CD4-positive, alpha-beta T cell treated with Interleukin-4 for 4 hours (primary cell): Measurements from ENCODE around the gene FRAS1.
"Not testable (repeated sequence)": the region's sequence is repeated elsewhere in the genome, so short reads cannot be mapped to it uniquely, and the experiment has no call there.

Source experiments
- DNase-seq: peaks from one replicate; pipeline ENCODE4 v3.0.0-alpha.2; 2020

The FRAS1 gene

DNA sequence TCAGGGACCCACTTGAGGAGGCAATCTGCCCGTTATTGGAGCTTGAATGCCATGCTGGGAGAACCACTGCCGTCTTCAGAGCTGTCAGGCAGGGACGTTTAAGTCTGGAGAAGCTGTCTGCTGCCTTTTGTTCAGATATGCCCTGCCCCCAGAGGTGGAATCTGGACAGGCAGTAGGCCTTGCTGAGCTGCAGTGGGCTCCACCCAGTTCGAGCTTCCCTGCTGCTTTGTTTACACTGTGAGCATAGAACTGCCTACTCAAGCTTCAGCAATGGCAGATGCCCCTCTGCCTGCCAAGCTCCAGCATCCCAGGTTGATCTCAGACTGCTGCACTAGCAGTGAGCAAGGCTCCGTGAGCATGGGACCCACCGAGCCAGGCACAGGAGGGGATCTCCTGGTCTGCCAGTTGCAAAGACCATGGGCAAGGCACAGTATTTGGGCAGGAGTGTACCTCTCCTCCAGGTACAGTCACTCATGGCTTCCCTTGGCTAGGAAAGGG lies 68.8 kb downstream of the FRAS1 start:
- not testable (repeated sequence) for DNase-seq

DNA sequence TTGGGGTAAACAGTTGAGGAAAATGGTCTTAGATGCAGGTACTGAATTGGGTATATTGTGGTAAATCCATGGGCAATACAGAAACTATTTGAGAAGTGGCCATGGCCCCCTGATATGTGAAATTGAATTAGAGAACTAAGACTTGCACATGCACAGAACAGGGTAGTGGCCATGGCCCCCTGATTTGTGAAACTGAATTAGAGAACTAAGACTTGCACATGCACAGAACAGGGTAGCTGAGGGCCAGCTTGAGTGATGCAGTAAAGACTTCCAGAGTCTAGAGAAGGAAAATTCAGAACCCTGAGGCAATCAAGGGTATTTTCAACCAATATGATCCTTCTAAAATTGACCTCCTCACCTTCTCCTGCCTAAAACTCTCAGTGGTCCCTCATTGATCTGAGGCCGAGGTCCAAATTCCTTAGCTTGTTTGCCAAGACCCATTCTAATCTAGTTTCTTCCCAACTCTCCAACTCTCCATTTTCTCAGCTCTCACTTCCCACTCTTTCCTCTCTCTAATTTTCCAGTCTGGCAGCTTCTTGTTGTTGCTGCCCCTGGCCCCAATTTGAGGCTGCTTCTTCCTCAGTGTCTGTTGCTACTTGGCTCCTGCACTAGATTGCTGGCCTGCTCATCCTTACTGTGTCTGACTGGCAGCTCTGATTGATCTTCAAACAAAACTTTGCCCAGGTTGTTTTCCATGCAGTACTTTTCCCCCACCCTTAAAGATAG lies 72.4 kb downstream of the FRAS1 start:
- no peak for DNase-seq

DNA sequence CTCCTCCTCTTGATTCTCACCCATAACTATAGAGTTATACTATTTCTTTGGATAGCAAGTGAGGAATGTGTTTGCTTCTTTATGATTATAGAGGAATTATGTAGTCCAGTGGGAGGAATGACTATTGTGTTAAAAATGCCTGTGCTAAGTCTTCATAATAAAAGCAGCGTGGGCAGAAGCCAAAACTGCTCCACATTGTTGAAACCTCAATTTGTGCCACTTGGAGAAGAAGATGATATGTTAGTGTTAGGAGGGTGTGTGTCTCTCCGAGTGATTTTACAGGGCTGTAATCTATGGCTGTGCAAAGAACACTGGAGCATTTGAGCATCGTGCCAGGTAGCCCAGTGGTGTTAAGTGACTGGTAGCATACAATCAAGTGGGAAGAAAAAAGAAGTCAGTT lies 74.3 kb downstream of the FRAS1 start:
- DNase-seq, result no peak

DNA sequence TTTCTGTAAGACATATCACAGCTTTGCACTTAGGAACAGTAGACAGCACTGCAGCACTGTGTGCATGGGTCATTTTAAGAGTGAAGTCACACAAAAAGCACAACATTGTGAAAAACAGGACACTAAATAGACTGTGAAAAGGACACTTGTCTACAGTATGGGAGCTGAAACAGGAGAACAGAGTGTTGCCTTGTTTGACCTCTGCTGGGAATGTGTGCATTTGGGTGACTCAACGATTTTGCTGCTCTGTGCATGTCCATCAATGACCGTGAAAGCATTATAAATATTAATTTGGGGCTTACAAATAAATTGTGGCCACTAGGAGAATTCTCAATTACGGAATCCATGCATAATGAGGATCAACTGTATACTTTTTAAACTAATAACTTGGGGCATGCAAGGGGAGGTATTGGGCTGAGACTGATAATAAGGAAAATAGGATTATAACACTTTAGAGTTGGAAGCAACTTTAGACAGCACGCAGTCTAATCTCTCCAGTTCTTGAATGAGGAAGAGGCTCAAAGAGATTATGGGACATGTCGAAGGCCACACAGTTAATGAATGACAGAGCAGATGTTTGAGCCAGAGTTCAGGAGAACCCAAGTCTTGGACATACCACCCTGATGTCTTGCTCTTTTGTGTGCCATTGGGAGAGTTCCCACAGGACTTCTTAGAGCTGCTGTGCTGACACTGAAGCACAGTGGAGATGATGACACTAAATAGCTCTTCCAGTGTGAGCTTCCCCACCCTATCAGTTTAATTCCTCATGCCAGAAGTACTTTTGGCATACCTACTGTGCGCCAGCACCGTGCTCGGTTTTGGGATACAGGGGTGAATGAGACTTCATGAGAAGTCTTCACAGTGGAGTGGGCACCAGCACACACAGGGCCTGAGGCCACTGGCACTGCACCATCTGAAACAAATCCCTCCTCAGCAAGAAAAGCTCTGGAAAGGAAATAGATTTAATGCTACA lies 79.3 kb downstream of the FRAS1 start:
- no peak for DNase-seq

DNA sequence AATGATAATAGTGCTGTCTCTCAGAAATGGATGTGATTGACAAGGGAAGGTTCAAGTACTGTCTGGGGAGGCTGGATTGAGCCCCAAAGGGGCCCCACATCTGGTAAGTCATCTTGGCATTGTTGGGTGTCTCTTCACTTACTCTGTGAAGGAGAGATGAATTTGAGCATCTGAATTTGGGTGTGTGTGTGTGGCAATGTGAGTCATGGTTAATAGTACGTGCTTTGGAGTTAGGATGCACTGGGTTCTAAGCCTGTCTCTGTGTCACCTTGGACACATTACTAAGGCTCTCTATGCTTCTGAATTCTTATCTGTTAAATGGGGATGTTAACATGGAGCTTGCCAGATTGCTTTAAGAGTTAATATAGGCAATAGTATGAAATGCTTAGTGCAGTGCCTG lies 80.4 kb downstream of the FRAS1 start:
- DNase-seq, result no peak

DNA sequence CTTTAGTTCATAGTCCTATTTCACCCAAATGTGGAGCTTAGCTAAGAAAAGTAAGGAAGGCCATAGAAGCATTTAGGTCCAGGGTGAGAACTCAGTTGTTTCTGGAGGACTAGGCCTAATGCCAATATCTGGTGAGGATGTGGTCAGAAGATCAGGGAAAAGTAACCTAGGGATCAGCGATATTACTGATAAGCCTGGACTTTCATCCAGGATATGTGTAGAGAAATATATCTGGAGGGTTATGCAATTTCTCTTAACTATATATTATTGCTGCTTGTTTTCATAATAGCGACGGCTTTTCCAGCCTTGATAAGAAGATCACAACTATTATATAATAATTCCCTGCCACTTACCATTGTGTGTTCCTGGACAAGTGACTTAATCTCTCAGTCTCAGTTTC lies 81.1 kb downstream of the FRAS1 start:
- no peak for DNase-seq

DNA sequence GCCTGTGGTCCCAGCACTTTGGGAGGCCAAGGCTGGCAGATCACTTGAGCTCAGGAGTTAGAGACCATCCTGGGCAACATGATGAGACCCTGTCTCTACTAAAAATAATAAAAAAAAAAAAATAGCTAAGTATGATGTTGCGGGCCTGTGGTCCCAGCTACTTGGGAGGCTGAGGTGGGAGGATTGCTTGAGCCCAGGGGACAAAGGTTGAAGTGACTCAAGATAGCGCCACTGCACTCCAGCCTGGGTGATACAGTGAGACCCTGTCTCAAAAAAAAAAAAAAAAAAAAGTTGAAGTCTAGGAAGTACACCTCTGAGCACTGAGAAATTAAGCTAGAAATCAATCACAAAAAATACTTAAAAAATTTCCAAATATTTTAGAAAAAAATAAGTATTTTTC lies 86.5 kb downstream of the FRAS1 start:
- DNase-seq, result no peak

DNA sequence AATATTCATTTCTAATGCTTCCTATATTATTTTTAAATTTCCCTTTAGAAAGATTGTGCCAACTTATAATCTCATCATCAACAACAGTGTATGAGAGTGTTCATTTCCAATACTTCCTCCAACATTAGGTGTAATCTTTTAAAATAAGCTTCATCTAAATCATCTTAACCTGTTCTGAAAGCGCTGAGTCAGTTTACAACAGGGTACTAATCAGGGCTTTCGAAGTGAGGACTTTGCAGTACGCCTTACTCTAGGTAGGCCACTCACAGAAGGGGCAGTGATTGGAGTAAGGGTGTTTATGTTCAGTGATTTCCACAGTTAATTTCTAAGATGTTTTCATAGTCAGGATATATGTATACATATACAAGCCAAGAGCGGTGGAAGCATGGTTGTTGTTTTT lies 87.9 kb downstream of the FRAS1 start:
- no peak for DNase-seq

DNA sequence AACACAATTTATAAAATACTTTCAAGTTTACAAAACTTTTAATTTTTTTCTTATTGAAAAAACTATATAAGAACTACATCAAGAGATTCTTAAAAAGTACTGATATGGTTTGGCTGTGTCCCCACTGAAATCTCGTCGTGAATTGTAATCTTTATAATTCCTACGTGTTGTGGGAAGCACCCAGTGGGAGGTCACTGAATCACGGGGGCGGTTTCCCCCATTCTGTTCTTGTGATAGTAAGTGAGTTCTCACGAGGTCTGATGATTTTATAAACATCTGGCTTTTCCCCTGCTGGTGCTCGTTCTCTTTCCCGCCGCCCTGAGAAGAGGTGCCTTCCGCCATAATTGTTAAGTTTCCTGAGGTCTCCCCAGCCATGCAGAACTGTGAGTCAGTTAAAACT lies 88.5 kb downstream of the FRAS1 start:
- no peak for DNase-seq

DNA sequence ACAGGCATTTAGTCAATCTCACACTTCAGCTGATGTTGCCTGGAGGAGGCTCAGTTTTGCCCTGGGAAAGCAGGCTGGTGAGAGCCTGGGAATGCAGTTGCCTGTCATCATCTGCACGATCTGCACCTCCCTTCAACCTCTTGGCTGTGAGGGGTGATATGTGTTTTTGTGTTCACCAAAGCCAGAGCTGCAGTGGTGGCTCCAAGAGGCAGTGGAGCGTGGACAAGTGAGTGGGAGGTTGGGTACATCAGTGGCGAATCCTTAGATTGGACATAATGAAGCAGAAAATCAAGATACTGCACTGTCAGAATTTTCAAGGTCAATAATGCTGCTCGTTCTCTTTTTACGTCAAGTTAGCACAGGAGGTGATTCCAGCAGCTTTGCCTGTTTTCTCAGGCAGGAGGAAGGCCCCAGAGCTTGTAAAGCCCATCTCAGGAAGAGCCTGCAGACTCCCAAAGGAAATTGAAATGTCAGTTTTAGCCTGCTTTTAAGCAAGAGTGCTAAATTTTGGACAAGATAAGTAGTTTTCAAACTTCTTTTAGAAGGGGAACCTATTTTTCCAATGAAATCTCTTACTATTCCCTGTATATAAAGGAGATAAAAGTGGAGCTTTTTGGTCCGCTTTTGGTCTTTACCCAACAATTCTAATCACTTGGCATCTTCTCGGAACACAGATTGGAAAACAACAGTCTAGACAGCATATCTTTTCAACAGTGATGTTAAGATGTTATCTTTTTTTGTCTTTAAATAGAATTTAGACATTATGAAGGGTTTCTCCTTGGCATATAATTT lies 92.8 kb downstream of the FRAS1 start:
- no peak for DNase-seq

DNA sequence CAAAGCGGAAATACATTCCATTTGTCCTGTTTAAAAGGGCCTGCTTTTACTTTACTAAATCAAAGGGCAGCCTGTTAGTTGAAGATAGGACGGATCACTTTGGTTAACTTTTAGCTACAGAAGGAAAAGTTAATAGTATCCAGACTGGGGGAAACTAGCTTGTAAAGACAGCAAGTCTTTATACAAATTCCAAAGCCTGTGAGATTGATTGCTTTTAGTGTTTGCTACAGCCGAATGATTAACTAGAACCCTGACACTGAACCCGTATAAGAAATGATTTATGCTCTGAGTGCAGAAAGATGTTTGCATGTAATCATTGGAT lies 93.4 kb downstream of the FRAS1 start:
- DNase-seq, result no peak

DNA sequence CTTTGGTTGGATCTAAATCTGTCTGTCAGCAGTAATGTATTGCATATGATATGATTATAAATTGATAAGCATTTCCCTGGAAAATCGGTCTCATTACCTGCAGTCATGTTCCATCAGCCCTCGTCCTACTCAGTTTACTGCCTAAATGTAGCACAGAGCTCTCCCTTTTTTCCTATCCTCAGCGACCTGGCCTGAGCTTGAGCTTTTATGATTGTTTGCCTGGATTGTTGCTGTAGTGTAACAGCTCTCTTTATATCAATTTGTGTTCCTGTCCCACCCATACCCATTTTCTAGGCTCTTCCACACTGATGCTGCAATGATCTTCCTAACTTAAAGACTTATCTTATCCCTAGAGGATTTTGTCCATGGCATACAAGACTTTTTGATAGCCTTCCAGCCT lies 95.7 kb downstream of the FRAS1 start:
- DNase-seq, result no peak

DNA sequence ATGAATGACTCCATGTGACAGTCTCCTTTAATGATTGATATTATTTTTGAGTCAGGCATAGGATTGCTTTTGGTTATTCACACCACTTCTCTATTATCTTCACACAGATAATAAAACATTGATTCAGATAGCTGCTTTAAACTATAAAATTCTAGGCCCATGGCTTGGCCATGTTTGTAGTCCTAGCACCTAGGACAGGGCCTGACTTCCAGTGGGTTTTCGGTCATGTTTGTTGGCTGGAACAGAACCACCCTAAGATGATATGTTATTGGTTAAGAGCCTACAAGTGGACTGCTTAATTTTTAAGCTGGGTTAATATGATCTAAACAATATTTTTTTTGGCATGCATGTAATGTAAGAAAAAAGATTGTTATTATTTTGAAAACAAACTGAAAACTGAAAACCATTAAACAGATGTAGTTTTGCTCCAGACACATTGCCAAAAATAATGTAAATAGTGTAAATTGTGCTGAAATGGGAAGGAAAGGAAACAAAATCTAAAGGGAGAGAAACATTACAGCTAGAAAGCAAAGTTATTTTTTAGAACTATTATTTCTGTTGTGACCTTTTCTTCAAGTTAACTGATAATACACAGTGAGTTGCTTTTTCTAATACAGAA lies 98.0 kb downstream of the FRAS1 start:
- no peak for DNase-seq

DNA sequence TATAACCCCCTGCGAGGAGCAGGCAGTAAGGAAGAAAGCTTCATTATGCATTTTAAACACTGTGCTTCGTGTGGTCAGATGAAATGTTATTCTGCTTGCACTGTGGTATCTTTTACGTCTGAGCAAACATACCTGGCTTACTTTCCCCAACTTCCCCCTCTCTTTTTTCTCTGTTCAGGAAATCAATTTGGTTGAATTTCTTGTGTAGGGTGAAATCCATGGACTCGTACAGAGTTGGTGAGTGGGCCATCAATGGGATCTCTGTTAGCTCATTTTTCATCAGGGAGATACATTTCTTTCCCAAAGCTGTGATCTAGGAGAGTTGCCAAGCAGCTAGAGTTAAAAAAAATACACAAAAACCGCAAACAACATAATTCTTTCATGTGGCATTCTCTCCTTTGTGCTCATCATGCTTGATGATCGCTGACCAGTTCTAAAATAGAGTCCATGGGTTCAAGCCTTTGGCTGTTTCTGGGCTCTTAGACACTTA lies 98.5 kb downstream of the FRAS1 start:
- no peak for DNase-seq

DNA sequence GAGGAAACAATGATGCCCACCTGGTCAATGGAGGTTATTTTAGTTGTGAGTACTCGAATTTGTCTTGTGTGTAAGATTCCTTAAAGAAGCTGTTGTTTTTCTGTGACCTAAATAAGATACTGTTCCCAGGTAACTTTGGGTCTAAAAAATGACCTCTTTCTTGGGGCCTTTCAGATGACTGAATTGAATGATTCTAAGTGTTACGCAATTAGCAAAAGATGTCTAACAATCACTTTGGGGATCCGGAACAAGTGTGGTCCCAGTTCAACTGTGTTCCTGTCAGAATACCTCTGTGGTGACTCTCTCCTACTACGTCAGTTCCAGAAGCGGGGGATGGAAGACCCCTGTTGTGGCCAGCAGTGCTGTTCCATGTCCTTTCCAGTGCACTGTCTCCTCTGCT lies 99.4 kb downstream of the FRAS1 start:
- DNase-seq, result no peak

DNA sequence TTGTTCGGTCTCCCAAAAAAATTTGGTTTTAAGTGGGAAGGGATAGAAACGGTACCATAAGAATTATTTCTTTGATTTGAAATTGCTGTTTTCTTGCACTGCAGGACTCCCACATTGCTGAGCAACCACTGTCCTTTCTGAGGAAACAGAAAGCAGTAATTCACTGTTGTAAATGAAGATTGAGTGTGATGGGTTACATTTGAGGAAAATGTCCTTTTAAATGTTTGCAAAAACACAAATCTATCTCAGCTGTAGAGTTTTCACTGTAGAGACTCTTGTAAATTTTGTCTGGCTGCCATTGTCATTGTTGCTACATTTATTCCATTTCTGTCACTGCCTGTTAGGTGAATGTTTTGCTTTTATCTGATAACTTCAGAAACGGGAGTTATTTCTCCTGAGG lies 105.2 kb downstream of the FRAS1 start:
- DNase-seq, result no peak

DNA sequence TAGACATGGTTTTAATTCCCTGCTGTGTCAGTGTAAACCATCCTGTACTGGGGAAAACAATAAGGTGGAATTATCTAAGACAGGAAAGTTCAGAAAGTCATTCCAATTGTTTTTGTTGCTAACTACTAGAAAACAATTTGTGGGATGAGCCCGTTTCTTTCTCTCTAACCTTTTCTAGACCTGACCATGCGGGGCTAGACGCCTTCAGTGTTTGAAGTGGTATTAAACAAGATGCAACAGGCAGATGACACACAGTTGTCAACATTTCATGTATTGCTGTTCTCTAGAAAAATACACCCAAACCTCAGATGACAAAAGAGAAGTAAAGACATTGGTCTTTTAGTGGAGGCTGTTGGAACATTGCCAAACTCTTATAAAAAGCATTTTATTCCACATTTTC lies 105.7 kb downstream of the FRAS1 start:
- DNase-seq, result no peak

DNA sequence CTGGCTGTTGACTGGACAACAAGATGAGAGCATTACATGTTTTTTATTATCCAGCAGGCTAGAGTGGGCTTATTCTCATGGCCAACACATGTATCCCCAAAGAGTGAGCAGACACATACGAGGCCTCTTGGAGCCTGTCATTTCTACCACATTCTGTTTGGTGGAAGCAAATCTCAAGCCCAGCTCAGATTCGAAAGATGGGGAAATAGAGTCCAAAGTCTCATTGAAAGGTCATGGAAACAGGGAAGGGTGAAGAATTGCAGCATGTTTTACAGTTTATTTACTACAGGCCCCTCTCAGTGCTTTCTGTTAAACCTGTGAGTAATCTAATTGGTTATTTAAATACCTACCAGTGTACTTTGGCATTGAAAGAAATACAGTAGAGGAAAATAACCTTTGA lies 108.6 kb downstream of the FRAS1 start:
- DNase-seq, result no peak

DNA sequence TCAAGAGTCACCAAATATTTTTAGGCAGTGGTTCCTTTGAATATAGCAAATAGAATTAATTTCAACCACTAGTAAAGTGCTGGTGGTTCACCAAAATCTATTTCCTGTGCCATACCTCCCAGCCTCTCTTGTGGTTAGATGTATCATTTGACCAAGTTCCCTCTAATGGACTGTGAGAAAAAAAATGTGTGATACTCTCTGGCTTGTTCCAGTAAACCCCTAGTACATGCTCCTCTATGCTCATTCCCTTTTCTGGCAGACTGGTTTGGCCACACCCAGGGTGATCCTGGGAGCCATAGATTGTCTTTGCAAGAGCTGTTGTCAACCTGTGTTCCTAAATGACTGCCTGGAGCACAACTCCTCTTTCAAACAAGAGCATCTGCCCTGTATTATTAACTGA lies 109.5 kb downstream of the FRAS1 start:
- no peak for DNase-seq

DNA sequence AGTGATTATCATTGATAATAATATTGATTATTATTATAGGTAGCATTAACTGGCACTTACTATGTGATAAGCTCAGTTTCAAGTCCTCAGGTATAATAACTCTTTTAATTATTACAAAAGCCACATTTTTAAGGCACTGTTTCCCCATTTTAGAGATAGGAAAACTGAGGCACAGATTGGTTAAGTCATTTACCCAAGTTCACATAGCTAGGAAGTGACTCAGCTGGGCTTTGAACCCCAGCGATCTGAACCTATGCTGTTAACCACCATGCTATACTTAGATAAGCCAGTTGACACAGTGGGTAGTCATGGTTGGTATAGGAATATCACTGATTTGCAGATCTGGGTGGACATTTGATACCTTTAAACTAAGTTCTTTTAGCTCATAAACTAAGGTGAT lies 110.4 kb downstream of the FRAS1 start:
- DNase-seq, result no peak

DNA sequence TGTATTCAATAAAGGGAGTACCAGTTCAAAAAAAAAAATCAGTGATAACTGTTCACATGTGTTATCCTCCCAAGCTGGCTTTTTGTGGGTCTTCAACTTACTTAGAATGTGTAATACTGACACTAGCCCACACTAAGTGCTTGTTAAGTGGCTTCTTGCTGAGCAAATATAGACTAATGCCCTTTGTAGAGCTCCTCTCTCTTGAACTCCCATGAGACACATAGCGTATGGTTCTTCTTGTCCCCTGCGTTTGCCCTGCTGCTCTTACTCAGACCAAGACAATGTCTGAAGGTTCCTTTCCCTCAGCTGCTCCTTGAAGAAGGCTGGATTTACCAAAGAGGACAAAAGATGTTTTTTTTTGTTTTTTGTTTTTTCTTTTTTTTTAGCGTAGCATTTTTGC lies 110.9 kb downstream of the FRAS1 start:
- no peak for DNase-seq

DNA sequence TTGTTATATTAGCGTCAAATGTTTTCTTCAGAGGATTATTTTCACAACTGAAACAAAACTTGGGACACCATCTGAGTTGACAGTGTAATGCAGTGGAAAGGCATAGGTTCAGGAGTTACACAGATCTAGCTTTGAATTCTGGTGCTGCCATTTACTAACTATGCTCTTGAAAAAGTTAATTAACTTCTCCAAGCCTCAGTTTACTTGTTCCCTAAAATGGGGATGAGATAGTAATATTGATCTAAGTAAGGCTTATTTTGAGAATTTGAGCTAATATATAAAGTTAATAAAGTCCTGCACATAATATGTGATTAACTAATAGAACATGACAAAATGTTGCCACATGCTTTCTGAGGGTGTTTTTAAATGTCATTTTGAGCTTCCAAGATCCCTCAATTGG lies 112.6 kb downstream of the FRAS1 start:
- DNase-seq, result no peak

DNA sequence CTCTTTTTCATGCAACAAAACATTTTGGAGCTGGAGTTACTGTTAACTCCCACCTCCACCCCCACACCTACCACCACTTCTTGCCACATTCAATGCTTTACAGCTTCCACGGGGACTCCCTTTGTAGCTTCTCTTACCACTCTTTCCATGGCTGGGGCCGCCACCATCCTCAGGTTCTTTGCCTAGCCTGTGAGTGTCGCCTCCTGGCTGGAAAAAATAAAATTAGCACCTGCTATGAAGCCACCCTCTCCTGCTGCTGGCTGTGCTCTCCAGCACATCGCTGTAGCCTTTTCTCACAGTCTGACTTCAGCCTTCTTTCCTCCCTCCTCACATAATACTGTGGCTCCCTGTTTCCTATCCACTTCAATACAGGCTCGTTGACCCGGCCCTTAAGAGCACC lies 114.4 kb downstream of the FRAS1 start:
- DNase-seq, result no peak
